Measurements from ENCODE around the gene SGCB. TPM values are rescaled to one million over a fixed set of nuclear protein-coding genes. Genes with fewer than 3 reads are reported as not detected.

SGCB gene
- total and polyA plus RNA-seq, 2 experiments from 2014 or later = 18.2 to 28.7 TPM

DNA sequence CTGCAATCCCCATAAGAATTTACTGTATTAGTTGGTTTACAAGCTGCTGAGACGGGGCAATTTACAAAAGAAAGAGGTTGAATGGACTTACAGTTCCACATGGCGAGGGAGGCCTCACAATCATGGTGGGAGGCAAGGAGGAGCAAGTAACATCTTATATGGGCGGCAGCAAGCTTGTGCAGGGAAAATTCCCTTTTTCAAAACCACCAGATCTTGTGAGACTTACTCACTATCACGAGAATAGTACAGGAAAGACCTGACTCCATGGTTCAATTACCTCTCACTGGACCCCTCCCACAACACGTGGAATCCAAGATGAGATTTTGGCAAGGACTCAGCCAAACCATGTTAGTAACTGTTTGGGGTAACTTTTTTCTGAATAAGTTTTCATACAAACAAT is 11.2 kb upstream of the SGCB start:
- Histone ChIP-seq H4K20me1 (ENCODE audit: insufficient read depth, poor library complexity, severe bottlenecking) (no peaks in the 10 kb centered on the region), H3K27ac (no peak overlapping the region), H3K9me3 (ENCODE audit: low read depth) (no peaks in the 10 kb centered on the region), H3K4me1 (ENCODE audit: insufficient read depth) (peaks cover 7% of the 10 kb centered on the region), H2AFZ (no peak overlapping the region), H3K9me2 (replicated peaks; ENCODE audit: insufficient read depth) (no peaks in the 10 kb centered on the region), H3K79me2 (no peaks in the 10 kb centered on the region), H3K27me3 (peaks cover 2% of the 10 kb centered on the region), H3K4me2 (no peak overlapping the region), H3K36me3 (replicated peaks; ENCODE audit: insufficient read depth, low read depth) (no peaks in the 10 kb centered on the region), H3K4me3 (no peak overlapping the region)
- no peak for TF ChIP-seq EZH2phosphoT487 (IDR thresholded peaks at IDR 0.05; ENCODE audit: low read depth, severe bottlenecking, unreplicated experiment)
- WGBS (ENCODE audit: low lambda C conversion rate, missing lambda C conversion rate) = 83% methylated on average over 5 of the region's 5 CpGs
- DNase-seq (ENCODE audit: low spot score) = no peak

- Histone ChIP-seq H3K4me1 (ENCODE audit: insufficient read depth) (peaks cover 4% of the 10 kb centered on the region), H3K27ac (no peak overlapping the region), H3K36me3 (replicated peaks; ENCODE audit: insufficient read depth, low read depth) (no peaks in the 10 kb centered on the region), H3K4me3 (no peak overlapping the region), H3K4me2 (no peak overlapping the region), H3K9me2 (replicated peaks; ENCODE audit: insufficient read depth) (no peaks in the 10 kb centered on the region), H3K9me3 (ENCODE audit: low read depth) (no peaks in the 10 kb centered on the region), H3K79me2 (no peaks in the 10 kb centered on the region), H3K27me3 (peaks cover 15% of the 10 kb centered on the region), H2AFZ (no peak overlapping the region), H4K20me1 (ENCODE audit: insufficient read depth, poor library complexity, severe bottlenecking) (no peaks in the 10 kb centered on the region)
- TF ChIP-seq EZH2 (IDR thresholded peaks at IDR 0.05; ENCODE audit: borderline replicate concordance) (no peak), EZH2phosphoT487 (IDR thresholded peaks at IDR 0.05; ENCODE audit: low read depth, severe bottlenecking, unreplicated experiment) (no peak)
- TF ChIP-seq, protein P1, sequence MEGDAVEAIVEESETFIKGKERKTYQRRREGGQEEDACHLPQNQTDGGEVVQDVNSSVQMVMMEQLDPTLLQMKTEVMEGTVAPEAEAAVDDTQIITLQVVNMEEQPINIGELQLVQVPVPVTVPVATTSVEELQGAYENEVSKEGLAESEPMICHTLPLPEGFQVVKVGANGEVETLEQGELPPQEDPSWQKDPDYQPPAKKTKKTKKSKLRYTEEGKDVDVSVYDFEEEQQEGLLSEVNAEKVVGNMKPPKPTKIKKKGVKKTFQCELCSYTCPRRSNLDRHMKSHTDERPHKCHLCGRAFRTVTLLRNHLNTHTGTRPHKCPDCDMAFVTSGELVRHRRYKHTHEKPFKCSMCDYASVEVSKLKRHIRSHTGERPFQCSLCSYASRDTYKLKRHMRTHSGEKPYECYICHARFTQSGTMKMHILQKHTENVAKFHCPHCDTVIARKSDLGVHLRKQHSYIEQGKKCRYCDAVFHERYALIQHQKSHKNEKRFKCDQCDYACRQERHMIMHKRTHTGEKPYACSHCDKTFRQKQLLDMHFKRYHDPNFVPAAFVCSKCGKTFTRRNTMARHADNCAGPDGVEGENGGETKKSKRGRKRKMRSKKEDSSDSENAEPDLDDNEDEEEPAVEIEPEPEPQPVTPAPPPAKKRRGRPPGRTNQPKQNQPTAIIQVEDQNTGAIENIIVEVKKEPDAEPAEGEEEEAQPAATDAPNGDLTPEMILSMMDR (IDR thresholded peaks at IDR 0.05; ENCODE audit: poor library complexity) = no peak
- WGBS (ENCODE audit: low lambda C conversion rate, missing lambda C conversion rate) = 93% methylated on average over 1 of the region's 1 CpG
- no peak for DNase-seq (ENCODE audit: low spot score)
These were observed 6.9 kb upstream of the SGCB start for GRCh38 chr4:52045028-52045427.

- Histone ChIP-seq H2AFZ (peak overlapping the region; percentile 100), H3K36me3 (replicated peaks; ENCODE audit: insufficient read depth, low read depth) (no peaks in the 10 kb centered on the region), H3K4me1 (ENCODE audit: insufficient read depth) (no peaks in the 10 kb centered on the region), H3K9me3 (ENCODE audit: low read depth) (no peaks in the 10 kb centered on the region), H4K20me1 (ENCODE audit: insufficient read depth, poor library complexity, severe bottlenecking) (no peaks in the 10 kb centered on the region), H3K27me3 (peaks cover 12% of the 10 kb centered on the region), H3K4me2 (peak overlapping the region; percentile 82), H3K27ac (peak overlapping the region; percentile 87), H3K9me2 (replicated peaks; ENCODE audit: insufficient read depth) (no peaks in the 10 kb centered on the region), H3K79me2 (peaks cover 47% of the 10 kb centered on the region), H3K4me3 (peak overlapping the region; percentile 96)
- under 1% methylated on average over 17 of the region's 25 CpGs for WGBS (ENCODE audit: low lambda C conversion rate, missing lambda C conversion rate)
- no peak for TF ChIP-seq EZH2 (IDR thresholded peaks at IDR 0.05; ENCODE audit: borderline replicate concordance)
- no peak for TF ChIP-seq EZH2phosphoT487 (IDR thresholded peaks at IDR 0.05; ENCODE audit: low read depth, severe bottlenecking, unreplicated experiment)
- TF ChIP-seq, protein P1 (IDR thresholded peaks at IDR 0.05; ENCODE audit: poor library complexity) = no peak
- DNase-seq (ENCODE audit: low spot score) = no peak
These were observed 403 bp downstream of the SGCB start for GRCh38 chr4:52037689-52038102.

DNA sequence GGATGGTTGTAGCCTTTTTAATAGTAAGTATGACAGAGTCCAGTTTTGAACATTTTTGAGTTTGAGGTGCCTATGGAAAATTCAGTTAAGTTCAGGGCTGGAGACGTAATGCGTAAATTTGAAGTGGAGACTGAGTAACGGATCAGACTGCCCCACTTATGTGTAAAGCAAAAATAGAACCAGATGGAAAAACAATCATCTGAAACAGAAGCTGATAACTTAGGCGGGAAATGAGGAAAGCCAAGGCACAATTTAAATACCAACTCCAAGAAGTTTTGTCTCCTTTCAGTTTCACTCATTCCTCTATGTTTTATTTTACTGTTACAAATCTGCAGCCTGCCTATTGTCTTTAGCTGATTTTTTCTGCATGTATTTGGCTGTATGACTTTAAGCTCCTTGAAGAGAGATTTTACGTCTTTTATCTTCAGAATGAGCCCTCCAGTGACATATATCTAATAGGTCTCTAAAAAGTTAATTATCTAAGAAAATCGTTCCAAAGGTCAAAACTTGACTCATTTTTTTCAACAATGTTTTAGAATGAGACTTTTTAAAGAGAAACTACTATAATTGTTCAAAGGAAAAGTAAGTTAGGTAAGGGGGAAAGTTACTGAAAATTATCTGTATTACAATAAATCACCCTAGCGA is 1.1 kb downstream of the SGCB start:
- WGBS (ENCODE audit: low lambda C conversion rate, missing lambda C conversion rate) = 48% methylated on average over 7 of the region's 7 CpGs
- Histone ChIP-seq H4K20me1 (ENCODE audit: insufficient read depth, poor library complexity, severe bottlenecking) (no peaks in the 10 kb centered on the region), H3K9me3 (ENCODE audit: low read depth) (no peaks in the 10 kb centered on the region), H3K9me2 (replicated peaks; ENCODE audit: insufficient read depth) (no peaks in the 10 kb centered on the region), H3K27ac (peak overlapping the region; percentile 87), H3K79me2 (peaks cover 47% of the 10 kb centered on the region), H3K36me3 (replicated peaks; ENCODE audit: insufficient read depth, low read depth) (no peaks in the 10 kb centered on the region), H3K4me2 (peak overlapping the region; percentile 82), H2AFZ (peak overlapping the region; percentile 100), H3K4me1 (ENCODE audit: insufficient read depth) (no peaks in the 10 kb centered on the region), H3K27me3 (peaks cover 10% of the 10 kb centered on the region), H3K4me3 (peak overlapping the region; percentile 96)
- no peak for DNase-seq (ENCODE audit: low spot score)
- TF ChIP-seq, protein P1 (IDR thresholded peaks at IDR 0.05; ENCODE audit: poor library complexity) = no peak
- TF ChIP-seq EZH2 (IDR thresholded peaks at IDR 0.05; ENCODE audit: borderline replicate concordance) (no peak), EZH2phosphoT487 (IDR thresholded peaks at IDR 0.05; ENCODE audit: low read depth, severe bottlenecking, unreplicated experiment) (no peak)

Data from hepatocyte (in vitro differentiated cells).